ENCODE results near the gene PSD.
A peak's percentile ranks its signal among the peaks of the same experiment; 100 is the strongest.

PSD gene

GRCh38 chr10:102394079-102394800, 24.3 kb downstream of the PSD start (continued):
- TF ChIP-seq PATZ1 (tag by site-specific recombination; IDR thresholded peaks at IDR 0.05) = peak; percentile 100
- TF ChIP-seq ZNF394 (tag by site-specific recombination; IDR thresholded peaks at IDR 0.05; ENCODE audit: borderline replicate concordance) = peak; percentile 54
- TF ChIP-seq OVOL3 (tag by site-specific recombination; IDR thresholded peaks at IDR 0.05) = peak; percentile 16; the same call in 1 of the 2 replicates
- TF ChIP-seq ZNF639 (tag by site-specific recombination; IDR thresholded peaks at IDR 0.05) = peak; percentile 44; the same call in 1 of the 2 replicates
- no peak for TF ChIP-seq ZFP41 (tag by site-specific recombination; IDR thresholded peaks at IDR 0.05; ENCODE audit: borderline replicate concordance)
- no peak for TF ChIP-seq ZNF560 (tag by site-specific recombination; IDR thresholded peaks at IDR 0.05; ENCODE audit: borderline replicate concordance)
- TF ChIP-seq ZNF488 (tag by site-specific recombination; IDR thresholded peaks at IDR 0.05) = no peak
- no peak for TF ChIP-seq ZSCAN16 (tag by site-specific recombination; IDR thresholded peaks at IDR 0.05)
- TF ChIP-seq ZNF391 (tag by site-specific recombination; IDR thresholded peaks at IDR 0.05; ENCODE audit: borderline replicate concordance, low read depth) = peak; percentile 71; the same call in 1 of the 2 replicates
- no peak for TF ChIP-seq ZSCAN23 (tag by site-specific recombination; IDR thresholded peaks at IDR 0.05)
- no peak for TF ChIP-seq ZNF311 (tag by site-specific recombination; IDR thresholded peaks at IDR 0.05; ENCODE audit: borderline replicate concordance)
- TF ChIP-seq TSHZ1 (tag by site-specific recombination; IDR thresholded peaks at IDR 0.05; ENCODE audit: borderline replicate concordance) = no peak
- TF ChIP-seq ZBTB8A (tag by site-specific recombination; IDR thresholded peaks at IDR 0.05) = peak; percentile 97
- peak; percentile 7; the same call in 1 of the 2 replicates for TF ChIP-seq PRDM4 (tag by site-specific recombination; IDR thresholded peaks at IDR 0.05)
- no peak for TF ChIP-seq ZNF19 (tag by site-specific recombination; IDR thresholded peaks at IDR 0.05; ENCODE audit: low read depth)
- no peak for TF ChIP-seq ZNF140 (tag by site-specific recombination; IDR thresholded peaks at IDR 0.05)
- no peak for TF ChIP-seq ZNF280D (tag by site-specific recombination; IDR thresholded peaks at IDR 0.05)
- 0 out of 2 replicates have a peak, but pooled peaks have one; percentile 23 for TF ChIP-seq ZNF518A (tag by site-specific recombination; conservative IDR thresholded peaks at IDR 0.05; ENCODE audit: low read depth)
- TF ChIP-seq ZBTB21 (tag by site-specific recombination; IDR thresholded peaks at IDR 0.05) = peak; percentile 99

All from HEK293 (cell line).